PC-3 (cell line): ENCODE results near the gene ANO4. TPM values are rescaled to one million over a fixed set of nuclear protein-coding genes. Genes with fewer than 3 reads are reported as not detected.

Source experiments
- ATAC-seq: fragments of 200-7000 bp; cut with Tn5 transposase; 2 replicates; pipeline ENCODE4 v1.9.1; 2020; ENCODE audit warnings: mild to moderate bottlenecking, moderate library complexity
- BruUV-seq: library from RNA; stranded (reverse); fragments of 400-500 nt; replicated peaks from 2 replicates; lab custom pipeline; 2021; lab: Mats Ljungman, UMichigan
- CTCF ChIA-PET: fragments of 300-600 bp; sonication (Branson Sonifier 250); formaldehyde crosslinking; loops from one replicate; lab custom pipeline; 2022; ENCODE audit warnings: antibody characterized with exemption; lab: Charles Lee
- POLR2A ChIA-PET: fragments of 300-600 bp; sonication (Branson Sonifier 250); formaldehyde crosslinking; loops from one replicate; lab custom pipeline; 2022; ENCODE audit warnings: antibody characterized with exemption; ENCODE audit not compliant: unreplicated experiment; lab: Charles Lee
- DNase-seq: peaks from one replicate; pipeline ENCODE4 v3.0.0-alpha.2; 2015
- H2AFZ ChIP-seq: fragments of 300-600 bp; sonication (generic); 2 replicates; pipeline ENCODE4 v1.6.0; 2016; ENCODE audit warnings: antibody characterized with exemption, low read length
- H3F3A ChIP-seq: fragments of 300-600 bp; sonication (generic); one replicate; pipeline ENCODE4 v1.6.0; 2017; ENCODE audit warnings: antibody characterized with exemption, low read length, control low read depth, mild to moderate bottlenecking; ENCODE audit not compliant: unreplicated experiment
- H3K27ac ChIP-seq: fragments of 300-600 bp; sonication (generic); 2 replicates; pipeline ENCODE4 v1.5.1; 2016; ENCODE audit warnings: mild to moderate bottlenecking, low read length
- H3K27me3 ChIP-seq: fragments of 300-600 bp; sonication (generic); 2 replicates; pipeline ENCODE4 v1.6.1; 2016; ENCODE audit warnings: low read length, mixed read lengths
- H3K36me3 ChIP-seq: fragments of 300-600 bp; sonication (generic); 2 replicates; pipeline ENCODE4 v1.6.1; 2016; ENCODE audit warnings: low read depth, mixed run types, low read length, mixed read lengths
- H3K4me1 ChIP-seq: fragments of 300-600 bp; sonication (generic); 2 replicates; pipeline ENCODE4 v1.5.1; 2016; ENCODE audit warnings: low read length; ENCODE audit not compliant: insufficient read depth
- H3K4me2 ChIP-seq: fragments of 300-600 bp; sonication (generic); 2 replicates; pipeline ENCODE4 v1.6.0; 2016; ENCODE audit warnings: low read length
- H3K4me3 ChIP-seq: fragments of 300-600 bp; sonication (generic); 2 replicates; pipeline ENCODE4 v1.5.1; 2016; ENCODE audit warnings: mild to moderate bottlenecking, low read length, mixed read lengths
- H3K79me2 ChIP-seq: fragments of 300-600 bp; sonication (generic); 2 replicates; pipeline ENCODE4 v1.6.1; 2017; ENCODE audit warnings: low read length, mixed read lengths
- H3K9ac ChIP-seq: fragments of 300-600 bp; sonication (generic); 2 replicates; pipeline ENCODE4 v1.6.0; 2016; ENCODE audit warnings: mild to moderate bottlenecking, low read length
- H3K9me2 ChIP-seq: fragments of 300-600 bp; sonication (generic); replicated peaks from 2 replicates; pipeline ENCODE4 v1.6.1; 2016; ENCODE audit warnings: mixed run types, low read length, mixed read lengths
- H3K9me3 ChIP-seq: fragments of 300-600 bp; sonication (generic); 2 replicates; pipeline ENCODE4 v1.6.1; 2016; ENCODE audit warnings: low read length, mixed read lengths
- H4K20me1 ChIP-seq: fragments of 300-600 bp; sonication (generic); 2 replicates; pipeline ENCODE4 v1.6.1; 2016; ENCODE audit warnings: low read length, mixed read lengths
- CTCF ChIP-seq: fragments of 300-600 bp; sonication (generic); conservative IDR thresholded peaks from 2 replicates; pipeline ENCODE4 v1.5.1; 2017; ENCODE audit warnings: antibody characterized with exemption, low read depth, mild to moderate bottlenecking, low read length
- EZH2 ChIP-seq: fragments of 300-600 bp; sonication (generic); IDR thresholded peaks from one replicate; pipeline ENCODE4 v1.6.1; 2017; ENCODE audit warnings: antibody characterized with exemption, mild to moderate bottlenecking, low read length; ENCODE audit not compliant: unreplicated experiment
- EZH2phosphoT487 ChIP-seq: fragments of 300-600 bp; sonication (generic); IDR thresholded peaks from 2 replicates; pipeline ENCODE4 v1.6.1; 2018; ENCODE audit warnings: mild to moderate bottlenecking, antibody characterized with exemption, low read length, borderline replicate concordance
- intact Hi-C: fragments of 100-400 bp; cut with micrococcal nuclease; formaldehyde crosslinking; loops from 2 replicates; pipeline ENCODE4 v1.9.0; 2023
- total RNA-seq: library from RNA; depleted of rRNA; stranded (reverse); fragments of >200 nt; gene quantifications from 2 replicates; pipeline ENCODE4 v1.2.3, GENCODE V29; 2014

The ANO4 gene
- total RNA-seq, 1 experiment from 2014 or later, result not detected

GRCh38 chr12:100942984-100943749 lies 148.6 kb downstream of the ANO4 start:
- intact Hi-C loops, result no loop called here
- Histone ChIP-seq H3F3A (no peaks in the 10 kb centered on the region), H4K20me1 (no peaks in the 10 kb centered on the region), H3K27ac (no peak overlapping the region), H3K27me3 (peaks cover 20% of the 10 kb centered on the region), H3K9ac (no peak overlapping the region), H3K4me1 (no peaks in the 10 kb centered on the region), H3K4me3 (no peak overlapping the region), H3K36me3 (no peaks in the 10 kb centered on the region), H2AFZ (no peak overlapping the region), H3K79me2 (no peaks in the 10 kb centered on the region), H3K4me2 (no peak overlapping the region), H3K9me3 (peaks cover 13% of the 10 kb centered on the region; the same call in 1 of the 2 replicates), H3K9me2 (no peaks in the 10 kb centered on the region)
- ChIA-PET POLR2A (no interaction called here), CTCF (no interaction called here)
- no peak for ATAC-seq
- no peak for DNase-seq
- TF ChIP-seq CTCF (no peak), EZH2 (no peak), EZH2phosphoT487 (no peak)
- no TSS peak for BruUV-seq

DNA sequence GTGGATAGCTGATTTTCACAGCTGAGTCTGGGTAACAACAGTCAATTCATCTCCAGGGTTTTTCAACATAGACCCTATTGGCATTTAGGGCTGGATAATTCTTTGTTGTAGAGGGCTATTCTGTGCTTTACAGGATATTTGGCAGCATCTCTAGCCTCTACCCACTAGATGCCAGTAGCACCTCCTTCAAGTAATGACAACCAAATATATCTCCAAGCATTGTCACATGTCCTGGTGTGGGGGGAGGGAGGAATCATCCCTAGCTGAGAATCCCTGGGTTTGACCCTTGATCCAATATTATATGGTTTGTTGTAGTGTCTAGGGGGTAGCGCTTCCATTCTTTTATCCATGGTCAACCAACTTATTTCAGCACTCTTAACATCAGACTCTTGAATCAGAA lies 157.2 kb downstream of the ANO4 start:
- Histone ChIP-seq H3K27ac (no peak overlapping the region), H3K79me2 (no peaks in the 10 kb centered on the region), H3K4me2 (no peak overlapping the region), H3K27me3 (peaks cover under 1% of the 10 kb centered on the region), H3F3A (no peaks in the 10 kb centered on the region), H3K4me1 (no peaks in the 10 kb centered on the region), H3K9me2 (no peaks in the 10 kb centered on the region), H3K4me3 (no peak overlapping the region), H3K9ac (no peak overlapping the region), H3K9me3 (no peaks in the 10 kb centered on the region), H4K20me1 (no peaks in the 10 kb centered on the region), H2AFZ (no peak overlapping the region), H3K36me3 (no peaks in the 10 kb centered on the region)
- intact Hi-C loops, result no loop called here
- TF ChIP-seq CTCF, result peak; percentile 32
- no peak for TF ChIP-seq EZH2phosphoT487
- ChIA-PET CTCF (no interaction called here), POLR2A (no interaction called here)
- no TSS peak for BruUV-seq
- peak; percentile 10 for DNase-seq
- ATAC-seq, result no peak

DNA sequence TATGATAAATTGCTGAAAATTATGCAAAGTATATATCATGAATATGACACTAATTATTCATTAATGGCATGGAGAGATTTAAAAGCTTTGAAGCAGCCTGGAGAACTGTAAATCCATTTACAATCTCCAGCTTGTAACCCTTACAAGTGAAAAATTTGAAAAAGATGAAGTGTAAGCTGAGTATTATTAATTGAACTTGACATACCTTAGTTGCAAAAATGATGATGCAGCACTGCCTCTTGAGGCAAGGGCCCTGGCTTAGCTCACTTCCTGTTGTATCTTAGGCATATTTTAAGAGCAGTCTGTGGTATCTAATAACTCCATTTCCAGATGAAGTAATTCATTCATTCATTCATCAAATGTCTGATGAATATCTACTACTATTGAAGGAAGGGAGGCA lies 158.6 kb downstream of the ANO4 start:
- Histone ChIP-seq H4K20me1 (no peaks in the 10 kb centered on the region), H3K9me2 (no peaks in the 10 kb centered on the region), H3K4me3 (no peak overlapping the region), H3K79me2 (no peaks in the 10 kb centered on the region), H3K27ac (no peak overlapping the region), H2AFZ (no peak overlapping the region), H3K27me3 (no peaks in the 10 kb centered on the region), H3F3A (no peaks in the 10 kb centered on the region), H3K36me3 (no peaks in the 10 kb centered on the region), H3K9ac (no peak overlapping the region), H3K9me3 (no peaks in the 10 kb centered on the region), H3K4me1 (no peaks in the 10 kb centered on the region), H3K4me2 (no peak overlapping the region)
- ATAC-seq, result no peak
- no peak for TF ChIP-seq EZH2
- TF ChIP-seq EZH2phosphoT487, result no peak
- TF ChIP-seq CTCF, result no peak
- ChIA-PET CTCF (no interaction called here), POLR2A (no interaction called here)
- DNase-seq, result no peak
- intact Hi-C loops, result no loop called here
- no TSS peak for BruUV-seq
